NB4 (cell line): ENCODE results near the gene DGKI.

Experiments
- DNase-seq: peaks from one replicate; pipeline ENCODE4 v3.0.0; 2010; ENCODE audit warnings: low read depth
- H3K4me3 ChIP-seq: one replicate; pipeline ENCODE4 v1.5.1; 2011; ENCODE audit warnings: mild to moderate bottlenecking, low read depth, low read length, moderate library complexity
- MAX ChIP-seq: IDR thresholded peaks from 2 replicates; pipeline ENCODE4 v1.6.1; 2011; ENCODE audit warnings: low read depth, low read length
- MYC ChIP-seq: IDR thresholded peaks from 2 replicates; pipeline ENCODE4 v1.6.1; 2011; ENCODE audit warnings: low read depth, low read length
- POLR2A ChIP-seq: IDR thresholded peaks from 2 replicates; pipeline ENCODE4 v1.6.1; 2011; ENCODE audit warnings: mild to moderate bottlenecking; ENCODE audit not compliant: insufficient read length; ENCODE audit errors: extremely low read depth
- TF ChIP-seq, protein P1 (sequence below): IDR thresholded peaks from one replicate; pipeline ENCODE4 v1.5.1; 2012; ENCODE audit warnings: low read depth, low read length

The DGKI gene

GRCh38 chr7:137366995-137367394 lies 479.8 kb downstream of the DGKI start:
- no peak for DNase-seq
- H3K4me3 ChIP-seq, result no peak overlapping the region
- TF ChIP-seq MAX (no peak), POLR2A (no peak), MYC (no peak)
- TF ChIP-seq, protein P1, sequence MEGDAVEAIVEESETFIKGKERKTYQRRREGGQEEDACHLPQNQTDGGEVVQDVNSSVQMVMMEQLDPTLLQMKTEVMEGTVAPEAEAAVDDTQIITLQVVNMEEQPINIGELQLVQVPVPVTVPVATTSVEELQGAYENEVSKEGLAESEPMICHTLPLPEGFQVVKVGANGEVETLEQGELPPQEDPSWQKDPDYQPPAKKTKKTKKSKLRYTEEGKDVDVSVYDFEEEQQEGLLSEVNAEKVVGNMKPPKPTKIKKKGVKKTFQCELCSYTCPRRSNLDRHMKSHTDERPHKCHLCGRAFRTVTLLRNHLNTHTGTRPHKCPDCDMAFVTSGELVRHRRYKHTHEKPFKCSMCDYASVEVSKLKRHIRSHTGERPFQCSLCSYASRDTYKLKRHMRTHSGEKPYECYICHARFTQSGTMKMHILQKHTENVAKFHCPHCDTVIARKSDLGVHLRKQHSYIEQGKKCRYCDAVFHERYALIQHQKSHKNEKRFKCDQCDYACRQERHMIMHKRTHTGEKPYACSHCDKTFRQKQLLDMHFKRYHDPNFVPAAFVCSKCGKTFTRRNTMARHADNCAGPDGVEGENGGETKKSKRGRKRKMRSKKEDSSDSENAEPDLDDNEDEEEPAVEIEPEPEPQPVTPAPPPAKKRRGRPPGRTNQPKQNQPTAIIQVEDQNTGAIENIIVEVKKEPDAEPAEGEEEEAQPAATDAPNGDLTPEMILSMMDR, result no peak

- no peak overlapping the region for H3K4me3 ChIP-seq
- TF ChIP-seq POLR2A (no peak), MAX (no peak), MYC (no peak)
- DNase-seq, result no peak
These were observed 483.1 kb downstream of the DGKI start for GRCh38 chr7:137363683-137364082.

DNA sequence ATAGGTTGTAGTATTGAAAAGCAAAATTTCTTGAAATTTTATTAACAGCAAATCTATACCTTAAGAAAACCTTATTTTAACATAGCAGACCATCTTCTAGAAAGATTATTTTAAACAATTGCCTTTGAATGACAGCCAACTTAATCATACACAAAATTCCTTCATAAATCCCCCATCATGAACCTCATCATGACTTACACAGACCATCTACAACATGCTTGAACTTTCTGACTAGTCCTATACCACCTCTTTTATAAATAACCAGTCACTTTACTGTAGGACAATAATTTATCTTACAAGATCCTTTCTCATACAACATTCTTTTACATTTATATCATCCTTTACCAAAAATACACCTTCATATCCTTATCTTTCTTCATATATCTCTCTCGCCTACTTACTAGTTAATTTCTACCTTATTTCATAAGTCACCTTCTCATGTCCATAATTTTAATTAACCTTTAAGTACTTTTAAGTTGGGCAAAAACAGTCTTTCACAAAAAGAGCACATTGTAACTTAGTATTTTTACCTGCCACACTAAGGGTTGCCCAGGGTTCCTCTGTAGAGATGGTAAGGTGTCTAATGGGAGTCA lies 486.6 kb downstream of the DGKI start:
- H3K4me3 ChIP-seq, result no peak overlapping the region
- TF ChIP-seq POLR2A (no peak), MYC (no peak), MAX (no peak)
- TF ChIP-seq, protein P1, result no peak
- DNase-seq, result peak; percentile 18

GRCh38 chr7:137354961-137355360 lies 491.8 kb downstream of the DGKI start:
- DNase-seq, result no peak
- TF ChIP-seq POLR2A (no peak), MYC (no peak), MAX (no peak)
- TF ChIP-seq, protein P1, result no peak
- no peak overlapping the region for H3K4me3 ChIP-seq

DNA sequence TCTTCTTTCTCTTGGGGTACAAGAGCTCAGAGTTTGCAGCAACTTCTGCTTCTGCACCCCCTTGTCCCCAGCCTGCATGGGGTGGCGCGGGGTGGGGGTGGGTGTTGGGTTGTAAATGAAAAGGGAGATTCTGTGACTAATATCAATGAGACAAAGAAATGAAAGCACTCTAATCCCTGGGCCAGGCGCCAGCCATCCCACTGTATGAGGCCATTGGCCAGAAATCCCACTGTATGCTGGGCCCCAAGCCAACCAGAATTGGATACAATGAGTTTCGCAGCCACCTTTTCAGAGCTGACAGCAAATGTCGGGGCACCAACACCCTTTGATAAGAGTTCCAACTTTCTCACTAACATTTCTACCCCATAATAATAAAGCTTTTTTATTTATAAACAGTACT lies 492.4 kb downstream of the DGKI start:
- no peak for DNase-seq
- H3K4me3 ChIP-seq, result no peak overlapping the region
- no peak for TF ChIP-seq MYC
- TF ChIP-seq, protein P1, result no peak
- TF ChIP-seq MAX, result no peak
- no peak for TF ChIP-seq POLR2A

GRCh38 chr7:137351941-137352340 lies 494.8 kb downstream of the DGKI start:
- TF ChIP-seq, protein P1, result no peak
- TF ChIP-seq MYC (no peak), MAX (no peak), POLR2A (no peak)
- H3K4me3 ChIP-seq, result no peak overlapping the region
- DNase-seq, result no peak
